Muscle of back (tissue), 11 donors: Measurements from ENCODE around the gene ZNF787. TPM values are rescaled to one million over a fixed set of nuclear protein-coding genes. Genes with fewer than 3 reads are reported as not detected.
A peak's percentile ranks its signal among the peaks of the same experiment; 100 is the strongest.

ENCODE experiments used
- DNase-seq, 3 donors: peaks; one replicate each; pipeline versions ENCODE4 v3.0.0 to v3.0.0-alpha.2; 2013
- polyA plus RNA-seq, 10 donors: library from polyadenylated mRNA; unstranded; fragments of 120-200 nt; gene quantifications; one replicate each; pipeline ENCODE4 v1.2.1, GENCODE V29; 2013; ENCODE audit not compliant: insufficient read length in 10 of 10

ZNF787 gene
- polyA plus RNA-seq, 10 donors: 16.0 to 27.3 (median 18.9) TPM

DNA sequence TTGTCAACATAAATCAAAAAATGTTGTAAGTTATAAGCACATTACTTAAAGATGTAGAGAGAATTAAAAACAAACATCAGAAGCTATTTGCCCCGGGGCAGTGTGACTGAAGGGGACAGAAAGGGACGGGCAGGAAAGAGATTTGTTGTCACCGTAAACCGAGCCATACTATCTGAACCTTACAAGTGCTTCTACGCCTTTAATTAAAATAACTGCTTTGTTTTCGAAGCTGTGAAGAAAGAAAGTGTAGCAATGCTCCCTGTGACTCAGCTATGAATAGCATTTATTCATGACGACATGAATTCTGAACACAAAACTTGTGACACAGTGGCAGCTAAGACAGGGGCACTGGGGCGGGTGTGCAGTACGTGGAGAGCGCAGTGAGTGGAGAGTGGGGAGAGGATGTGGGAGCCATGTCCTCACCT, 30.0 kb downstream of the ZNF787 start:
- DNase-seq: no peak

GRCh38 chr19:56089344-56089743, 31.8 kb downstream of the ZNF787 start:
- no peak for DNase-seq

DNA sequence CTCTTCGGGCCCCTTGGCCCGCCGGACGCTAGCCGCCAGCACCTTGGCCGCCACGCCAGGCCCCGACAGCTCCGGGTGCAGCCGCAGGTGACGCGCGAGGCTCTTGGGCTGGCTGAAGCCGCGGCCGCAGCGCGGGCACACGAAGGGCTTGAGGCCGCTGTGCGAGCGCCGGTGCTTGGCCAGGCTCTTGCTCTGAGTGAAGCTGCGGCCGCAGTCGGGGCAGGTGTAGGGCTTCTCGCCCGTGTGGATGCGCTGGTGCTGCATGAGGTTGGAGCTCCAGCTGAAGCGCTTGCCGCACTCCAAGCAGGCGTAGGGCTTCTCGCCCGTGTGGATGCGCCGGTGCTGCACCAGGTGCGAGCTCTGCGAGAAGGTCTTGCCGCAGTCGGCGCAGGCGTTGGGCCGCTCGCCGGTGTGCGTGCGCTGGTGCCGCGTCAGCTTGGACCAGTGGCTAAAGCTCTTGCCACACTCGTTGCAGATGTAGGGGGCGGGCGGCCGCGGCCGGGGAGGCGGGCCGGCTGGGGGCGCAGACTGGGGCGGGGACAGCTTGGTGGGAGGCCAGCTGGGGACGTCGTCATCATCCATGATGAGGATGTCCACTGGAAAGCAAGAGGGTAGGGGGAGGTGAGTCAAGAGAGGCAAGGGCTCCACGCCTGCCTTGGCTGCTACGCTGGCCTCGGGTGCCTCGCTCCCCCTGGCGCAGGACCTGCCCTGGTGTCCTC, 32.4 kb downstream of the ZNF787 start:
- no peak for DNase-seq

GRCh38 chr19:56087647-56088496, 33.2 kb downstream of the ZNF787 start:
- no peak for DNase-seq

DNA sequence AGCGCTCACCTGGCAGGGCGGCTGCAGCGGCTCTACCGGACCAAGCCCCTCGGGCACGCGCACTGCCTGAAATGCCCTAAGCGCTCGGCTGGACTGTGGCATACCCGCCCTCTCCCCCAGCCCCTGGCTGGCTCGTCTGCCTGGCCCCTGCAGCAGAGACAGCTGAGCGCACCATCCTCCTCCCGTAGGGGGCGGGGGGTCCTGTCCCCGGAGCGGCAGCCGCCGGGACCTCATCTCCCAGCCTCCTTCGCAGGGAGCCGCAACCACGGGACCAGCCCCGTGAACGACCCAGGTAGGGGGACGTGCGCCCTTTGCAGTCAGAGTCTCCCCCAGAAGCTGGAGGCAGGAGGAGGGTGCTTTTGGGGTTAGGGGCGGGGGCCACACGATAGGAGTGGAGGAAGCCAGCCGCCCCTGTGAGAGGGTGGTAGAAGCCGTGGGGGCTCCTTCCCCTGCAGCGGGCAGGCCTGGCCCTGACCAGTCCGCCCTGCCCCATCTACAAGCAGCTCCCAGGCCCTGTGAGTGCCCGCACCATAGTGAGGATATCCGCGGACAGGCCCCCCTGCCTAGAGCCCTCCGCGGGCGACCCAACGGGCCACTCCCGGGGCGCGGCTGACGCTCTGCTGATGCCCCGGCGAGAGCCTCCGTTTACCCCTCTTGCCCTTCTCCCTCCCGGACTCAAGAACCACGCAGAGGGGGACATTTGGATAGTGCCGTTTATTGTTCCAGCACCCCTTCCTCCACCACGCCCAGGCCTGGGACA, 34.2 kb downstream of the ZNF787 start:
- no peak for DNase-seq

GRCh38 chr19:56085571-56086275, 35.4 kb downstream of the ZNF787 start:
- DNase-seq: no peak

GRCh38 chr19:56084835-56085536, 36.1 kb downstream of the ZNF787 start:
- DNase-seq: no peak

DNA sequence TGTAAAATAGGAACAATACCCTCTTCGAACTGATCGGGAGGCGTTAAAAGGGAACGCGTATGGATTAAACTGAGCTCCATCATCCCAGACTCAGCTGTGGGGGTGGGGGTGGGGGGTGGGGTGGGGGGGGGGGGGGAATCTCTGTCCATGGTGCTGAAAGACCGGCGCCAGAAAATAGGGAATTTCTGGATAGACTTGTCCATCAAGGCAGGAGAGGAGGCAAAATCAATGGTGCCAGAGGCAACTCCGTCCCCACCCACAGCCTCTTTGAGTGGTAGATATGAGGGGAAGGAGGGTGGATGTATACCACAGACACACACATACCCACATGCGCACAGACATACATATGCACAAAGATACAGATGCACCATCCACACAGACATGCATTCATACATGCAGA, 37.4 kb downstream of the ZNF787 start:
- DNase-seq: no peak

DNA sequence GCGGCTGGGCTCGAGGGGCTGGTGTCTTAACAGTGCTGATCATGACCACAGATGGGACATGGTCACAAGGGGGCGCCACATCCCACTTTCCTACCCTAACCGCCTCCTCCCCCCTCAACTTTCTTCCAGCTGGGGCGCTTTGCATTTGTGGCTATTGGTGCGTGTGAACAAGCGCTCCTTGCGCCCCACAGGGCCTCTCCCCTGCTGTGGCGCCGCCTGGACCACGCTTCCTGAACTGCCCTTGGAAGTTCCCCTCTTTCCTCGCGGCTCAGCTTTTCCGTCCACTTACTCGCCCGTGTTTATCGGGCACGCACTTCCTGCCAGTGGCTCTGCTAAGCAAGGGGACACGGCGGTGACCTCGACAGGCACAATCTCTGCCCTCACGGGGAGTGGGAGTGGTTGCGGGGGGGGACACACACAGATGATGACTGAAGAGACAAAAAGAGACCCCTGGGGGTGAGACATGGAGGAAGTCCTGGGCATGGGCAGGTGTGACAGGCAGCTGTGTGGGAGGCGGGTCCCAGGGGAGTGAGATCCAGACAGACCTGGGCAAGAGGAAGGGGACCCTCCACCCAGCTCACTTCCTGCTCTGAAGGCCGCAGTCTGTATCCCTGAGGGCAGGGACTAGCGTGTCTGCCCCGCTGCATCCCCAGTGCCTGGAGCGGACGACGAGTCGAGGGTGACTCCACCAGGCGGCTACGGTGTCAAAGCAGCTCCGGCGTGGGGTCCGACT, 40.3 kb downstream of the ZNF787 start:
- peak; percentile 45 to 80 (median 61) for DNase-seq

DNA sequence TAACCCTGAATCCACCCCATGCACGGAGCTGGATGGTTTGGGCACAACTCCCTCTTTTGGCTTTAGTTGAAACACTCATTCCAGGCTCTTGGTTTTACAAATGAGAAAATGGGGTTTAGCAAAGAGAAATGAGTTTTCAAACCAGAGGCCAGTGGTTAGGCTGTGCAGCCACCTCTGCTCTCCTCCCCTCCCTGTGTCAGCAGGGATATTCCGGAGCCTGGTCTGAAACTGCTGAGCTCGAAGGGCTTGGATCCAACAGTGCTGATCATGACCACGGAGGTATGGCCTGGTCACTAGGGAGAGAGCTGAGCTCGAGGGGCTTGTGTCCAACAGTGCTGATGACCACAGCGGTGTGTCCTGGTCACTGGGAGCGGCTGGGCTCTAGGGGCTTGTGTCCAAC, 41.5 kb downstream of the ZNF787 start:
- no peak for DNase-seq

DNA sequence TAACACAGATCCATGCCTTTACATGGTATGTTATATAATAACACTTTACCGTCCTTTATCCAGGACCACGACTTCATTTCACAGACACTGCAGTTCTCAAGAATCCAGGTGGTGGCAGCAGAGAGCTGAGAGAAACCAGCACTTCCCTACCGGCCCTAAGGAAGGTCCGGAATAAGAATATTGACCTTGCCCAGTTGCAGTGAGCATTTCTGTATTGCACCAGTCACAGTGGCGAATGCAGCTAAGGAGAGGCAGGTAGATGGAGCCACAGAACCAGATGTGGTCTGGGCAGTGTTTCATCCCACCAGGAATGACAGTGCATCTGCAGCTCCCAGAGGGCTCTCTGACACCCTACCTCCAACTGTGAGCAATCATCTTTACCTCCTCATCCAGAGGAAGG, 44.6 kb downstream of the ZNF787 start:
- DNase-seq: peak; percentile 23 to 66 (median 34)

GRCh38 chr19:56071151-56071550, 49.9 kb downstream of the ZNF787 start:
- no peak for DNase-seq

- no peak for DNase-seq
These were observed 51.5 kb downstream of the ZNF787 start for GRCh38 chr19:56069642-56070041.

GRCh38 chr19:56066152-56067023, 54.7 kb downstream of the ZNF787 start:
- DNase-seq: peak; percentile 10 to 69 (median 43)

DNA sequence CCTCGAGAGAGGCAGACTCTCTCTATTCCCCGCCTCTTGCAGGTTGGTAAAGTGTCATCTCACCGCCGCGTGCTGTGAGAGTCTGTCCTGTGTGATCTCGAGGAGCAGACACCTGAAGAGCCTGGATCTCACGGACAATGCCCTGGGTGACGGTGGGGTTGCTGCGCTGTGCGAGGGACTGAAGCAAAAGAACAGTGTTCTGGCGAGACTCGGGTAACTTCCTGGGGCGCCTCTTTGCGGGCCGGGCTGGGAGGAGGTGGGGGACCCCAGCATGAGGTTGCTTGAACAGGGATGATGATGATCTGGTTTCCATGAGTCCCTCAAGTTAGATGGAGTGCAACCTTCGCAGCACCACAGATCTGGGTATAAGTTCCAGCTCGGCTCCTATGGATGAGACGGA, 67.5 kb downstream of the ZNF787 start:
- no peak for DNase-seq
